MV-4-11 (cell line): ENCODE results near the gene MTA1.

Source experiments
- DNase-seq: peaks from one replicate; lab custom pipeline; 2025; lab: John Stamatoyannopoulos, UW

The MTA1 gene

GRCh38 chr14:105410642-105411016 is 9.0 kb upstream of the MTA1 start:
- DNase-seq = no peak

GRCh38 chr14:105411017-105411941 is 8.3 kb upstream of the MTA1 start:
- no peak for DNase-seq

- DNase-seq = no peak
These were observed 7.4 kb upstream of the MTA1 start for GRCh38 chr14:105411985-105412770.

- DNase-seq = no peak
These were observed 6.7 kb upstream of the MTA1 start for GRCh38 chr14:105412771-105413543.

- no peak for DNase-seq
These were observed 6.1 kb upstream of the MTA1 start for GRCh38 chr14:105413544-105413886.

- peak; percentile 57 for DNase-seq
These were observed 4.9 kb upstream of the MTA1 start for GRCh38 chr14:105414456-105415371.

- DNase-seq = no peak
These were observed 3.9 kb upstream of the MTA1 start for GRCh38 chr14:105415481-105416428.

GRCh38 chr14:105416671-105417070 is 3.0 kb upstream of the MTA1 start:
- no peak for DNase-seq

- DNase-seq = no peak
These were observed 1.9 kb upstream of the MTA1 start for GRCh38 chr14:105417690-105418121.

- no peak for DNase-seq
These were observed 1.1 kb upstream of the MTA1 start for GRCh38 chr14:105418269-105419194.

GRCh38 chr14:105420101-105420973 is 710 bp downstream of the MTA1 start:
- DNase-seq = no peak

- DNase-seq = no peak
These were observed 1.5 kb downstream of the MTA1 start for GRCh38 chr14:105420974-105421674.

GRCh38 chr14:105421723-105422615 is 2.3 kb downstream of the MTA1 start:
- DNase-seq = no peak

GRCh38 chr14:105422695-105423487 is 3.3 kb downstream of the MTA1 start:
- DNase-seq = no peak

GRCh38 chr14:105423488-105424195 is 4.0 kb downstream of the MTA1 start:
- no peak for DNase-seq
